NCI-H2196 (cell line): ENCODE results near the gene NPAS3.

Experiments used
- DNase-seq: peaks from one replicate; lab custom pipeline; 2025; ENCODE audit not compliant: unreplicated experiment; lab: John Stamatoyannopoulos, UW

NPAS3 gene

DNA sequence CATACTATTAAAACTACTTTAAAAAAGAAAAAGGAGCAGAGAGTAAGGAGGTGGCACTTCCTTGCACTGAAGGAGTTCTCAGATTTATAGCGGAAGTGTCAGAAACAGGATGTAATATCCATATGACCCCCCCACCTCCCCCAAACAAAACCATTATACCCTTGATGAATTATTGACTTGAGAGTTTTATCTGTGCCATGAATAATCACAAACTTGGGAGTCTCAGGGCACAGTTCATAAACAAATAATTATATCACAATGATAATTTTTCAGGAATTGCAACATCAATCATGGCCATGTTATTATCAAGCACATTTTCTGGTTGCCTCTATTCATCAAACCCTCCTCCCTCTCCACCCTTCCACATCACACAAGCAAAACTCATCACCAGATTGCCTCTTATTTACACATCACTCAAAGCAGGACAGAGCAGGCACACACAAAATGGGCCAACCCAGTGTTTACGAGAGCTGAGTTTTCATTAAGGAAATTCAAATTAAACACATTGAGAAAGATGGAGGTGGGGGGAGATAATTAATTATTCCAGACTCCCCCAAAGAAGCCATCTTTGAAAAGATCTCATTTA is 870.8 kb downstream of the NPAS3 start:
- DNase-seq, result no peak

GRCh38 chr14:33810308-33810707 is 871.6 kb downstream of the NPAS3 start:
- no peak for DNase-seq

DNA sequence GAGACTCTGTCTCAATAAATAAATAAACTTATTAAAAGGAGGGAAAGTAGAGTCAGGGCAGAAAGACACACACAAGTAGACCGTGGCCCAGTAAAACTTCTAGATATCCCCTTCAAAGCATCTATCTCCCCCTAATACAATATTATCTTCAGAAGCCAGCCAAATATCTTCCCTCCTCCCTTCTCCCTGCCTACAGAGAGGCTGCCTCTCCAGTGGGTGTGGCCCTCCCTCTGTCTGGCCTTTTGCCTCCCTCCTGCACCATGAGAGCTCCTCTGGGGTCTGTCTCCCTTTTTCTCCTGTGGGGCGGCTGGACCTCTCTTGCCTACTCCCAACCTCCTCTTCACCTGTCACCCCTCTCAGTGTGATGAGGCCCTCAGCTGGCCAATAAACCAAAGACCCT is 873.0 kb downstream of the NPAS3 start:
- no peak for DNase-seq

GRCh38 chr14:33812181-33812580 is 873.5 kb downstream of the NPAS3 start:
- DNase-seq, result no peak

- no peak for DNase-seq
These were observed 873.9 kb downstream of the NPAS3 start for GRCh38 chr14:33812601-33813000.

GRCh38 chr14:33814010-33814409 is 875.3 kb downstream of the NPAS3 start:
- DNase-seq, result no peak

- no peak for DNase-seq
These were observed 895.2 kb downstream of the NPAS3 start for GRCh38 chr14:33833706-33834465.

DNA sequence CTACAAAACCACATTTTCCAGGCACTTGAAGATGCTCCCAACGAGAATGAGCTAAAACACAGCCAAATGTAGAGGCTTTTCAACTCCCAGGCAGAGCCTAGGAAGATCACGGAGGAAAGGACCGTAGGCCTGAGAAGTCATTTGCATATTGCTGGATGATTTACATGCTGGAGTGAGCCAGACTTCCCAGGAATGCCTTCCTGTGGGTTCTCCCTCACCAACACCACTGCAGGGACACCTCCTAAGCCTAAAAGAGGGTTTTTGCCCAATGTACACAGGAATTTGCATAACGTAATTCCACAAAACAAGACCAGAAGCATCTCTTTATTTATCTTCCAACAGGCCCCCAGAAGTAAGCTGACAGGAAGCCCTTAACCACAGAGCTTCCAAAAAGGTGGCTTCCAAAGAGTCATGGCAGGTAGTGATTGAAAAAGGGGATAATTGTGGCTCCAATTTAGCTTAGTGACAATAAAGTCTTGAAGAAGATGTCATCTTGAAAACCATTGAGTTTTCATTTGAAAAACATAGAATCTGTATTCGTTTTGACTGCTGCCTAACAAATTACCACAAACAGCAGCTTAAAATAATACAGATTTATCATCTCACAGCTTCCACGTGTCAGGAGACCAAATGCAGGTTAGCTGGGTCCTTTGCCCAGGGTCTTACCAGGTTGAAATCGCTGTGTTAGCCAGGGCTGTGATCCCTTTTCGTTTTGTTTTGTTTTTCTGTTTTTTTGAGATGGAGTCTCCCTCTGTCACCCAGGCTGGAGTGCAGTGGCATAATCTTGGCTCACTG is 896.0 kb downstream of the NPAS3 start:
- DNase-seq, result no peak

GRCh38 chr14:33835261-33835655 is 896.6 kb downstream of the NPAS3 start:
- no peak for DNase-seq

DNA sequence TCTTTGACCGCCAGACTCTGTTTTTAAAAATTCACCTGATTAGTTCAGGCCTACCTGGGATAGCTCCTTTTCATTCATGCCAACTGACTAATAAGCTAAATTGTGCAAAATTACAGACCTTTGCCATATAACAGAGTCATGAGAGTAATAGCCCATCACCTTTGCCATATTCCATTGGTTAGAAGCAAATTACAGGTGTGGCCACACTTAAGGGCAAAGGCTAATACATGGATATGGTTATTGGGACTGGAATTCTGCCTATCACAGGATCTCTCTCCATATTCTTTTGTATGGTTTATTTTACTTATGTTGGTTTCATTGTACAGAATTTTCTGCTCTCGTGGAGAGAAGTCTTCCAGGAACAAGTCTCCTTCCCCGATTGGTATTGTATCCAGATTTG is 897.0 kb downstream of the NPAS3 start:
- no peak for DNase-seq

DNA sequence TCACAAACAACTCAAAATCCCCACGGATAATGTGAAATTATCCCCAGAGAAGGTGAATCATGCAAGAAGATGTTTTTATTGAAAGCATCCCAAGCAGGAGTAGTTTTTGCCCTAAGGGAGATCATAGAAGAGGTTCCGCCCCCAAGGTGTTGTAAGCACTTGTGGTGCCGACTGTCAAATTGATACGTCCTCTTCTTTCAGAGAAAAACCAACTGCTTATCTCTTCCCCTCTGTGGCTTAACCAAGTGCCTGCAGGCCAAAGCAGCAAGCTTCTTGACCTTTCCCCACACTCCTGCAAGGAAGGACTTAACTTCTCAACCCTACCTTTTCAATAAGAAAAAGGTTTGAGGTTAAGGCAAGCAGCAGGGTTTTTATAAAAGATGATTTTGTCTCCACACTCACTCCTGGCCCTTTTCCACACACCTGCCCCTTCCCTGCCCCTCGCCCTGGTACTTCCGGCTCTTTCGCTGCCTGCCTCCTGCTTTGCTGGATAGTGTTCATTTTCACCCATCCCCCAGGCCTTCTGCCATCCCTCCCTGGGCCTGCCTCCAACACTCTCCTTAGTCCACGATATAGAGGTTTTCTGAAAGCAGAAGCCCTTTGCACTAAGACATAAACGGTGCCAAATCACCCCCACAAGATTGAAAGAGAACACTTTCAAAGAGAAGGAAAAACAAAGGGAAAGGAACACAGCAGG is 897.7 kb downstream of the NPAS3 start:
- peak; percentile 63 for DNase-seq

GRCh38 chr14:33836900-33837577 is 898.4 kb downstream of the NPAS3 start:
- DNase-seq, result no peak

- no peak for DNase-seq
These were observed 899.4 kb downstream of the NPAS3 start for GRCh38 chr14:33837943-33838683.

GRCh38 chr14:33839193-33840076 is 900.8 kb downstream of the NPAS3 start:
- peak; percentile 78 for DNase-seq

DNA sequence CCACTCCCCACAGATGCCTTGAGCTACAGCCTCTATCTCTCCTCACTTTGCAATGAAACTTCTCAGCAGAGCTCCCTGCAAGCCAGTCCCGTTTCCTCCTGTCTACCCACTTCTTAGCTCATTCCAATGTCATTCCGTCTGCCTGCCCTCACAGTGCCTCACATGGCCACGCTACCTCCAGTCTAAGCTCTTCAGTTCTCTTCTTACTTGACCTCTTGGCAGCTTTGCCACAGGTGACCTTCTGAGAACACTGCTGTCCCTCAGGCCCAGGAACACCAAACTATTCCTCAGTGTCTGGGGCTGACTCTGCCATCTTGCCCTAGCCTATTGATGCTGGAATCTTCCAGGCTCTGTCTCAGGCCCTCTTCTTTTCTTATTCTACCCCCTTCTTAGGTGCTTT is 902.1 kb downstream of the NPAS3 start:
- no peak for DNase-seq

DNA sequence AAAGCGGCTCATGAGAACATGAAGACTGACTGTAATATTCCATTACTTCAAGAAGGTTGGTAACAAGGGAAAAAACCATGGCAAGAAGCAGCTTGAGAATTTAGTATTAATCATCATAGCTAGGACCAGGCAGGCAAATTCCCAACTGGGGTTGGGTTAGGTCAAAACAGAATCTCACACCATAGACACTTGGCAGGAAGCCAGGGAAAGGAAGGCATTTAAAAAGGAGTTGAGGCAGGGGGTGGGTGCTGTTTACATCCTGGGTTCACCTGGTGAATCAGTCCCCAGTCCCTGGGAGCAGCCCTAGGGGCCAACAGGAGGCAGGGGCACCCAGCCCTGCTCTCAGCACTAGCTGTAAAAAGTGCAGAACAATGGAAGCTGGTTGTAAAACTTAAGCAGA is 903.6 kb downstream of the NPAS3 start:
- DNase-seq, result no peak

DNA sequence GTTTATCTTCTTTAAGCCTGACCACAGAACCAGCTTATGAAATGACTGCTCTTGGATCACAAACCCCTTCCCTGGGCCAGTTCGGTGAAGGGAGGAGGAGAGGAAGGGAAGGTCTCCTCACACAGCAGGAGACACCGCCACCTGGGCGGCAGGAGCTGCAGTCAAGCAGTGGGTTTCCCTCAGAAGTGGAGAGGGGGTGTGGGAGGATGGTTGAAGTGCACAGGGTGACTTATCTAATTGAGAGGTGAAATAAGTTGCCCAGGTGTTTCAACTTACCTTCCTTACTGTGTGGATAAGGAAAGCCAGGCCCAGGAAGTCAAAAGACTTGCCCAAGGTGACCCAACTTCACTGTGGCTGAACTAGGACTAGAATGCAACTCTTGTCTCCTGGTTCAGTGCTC is 905.4 kb downstream of the NPAS3 start:
- DNase-seq, result no peak

DNA sequence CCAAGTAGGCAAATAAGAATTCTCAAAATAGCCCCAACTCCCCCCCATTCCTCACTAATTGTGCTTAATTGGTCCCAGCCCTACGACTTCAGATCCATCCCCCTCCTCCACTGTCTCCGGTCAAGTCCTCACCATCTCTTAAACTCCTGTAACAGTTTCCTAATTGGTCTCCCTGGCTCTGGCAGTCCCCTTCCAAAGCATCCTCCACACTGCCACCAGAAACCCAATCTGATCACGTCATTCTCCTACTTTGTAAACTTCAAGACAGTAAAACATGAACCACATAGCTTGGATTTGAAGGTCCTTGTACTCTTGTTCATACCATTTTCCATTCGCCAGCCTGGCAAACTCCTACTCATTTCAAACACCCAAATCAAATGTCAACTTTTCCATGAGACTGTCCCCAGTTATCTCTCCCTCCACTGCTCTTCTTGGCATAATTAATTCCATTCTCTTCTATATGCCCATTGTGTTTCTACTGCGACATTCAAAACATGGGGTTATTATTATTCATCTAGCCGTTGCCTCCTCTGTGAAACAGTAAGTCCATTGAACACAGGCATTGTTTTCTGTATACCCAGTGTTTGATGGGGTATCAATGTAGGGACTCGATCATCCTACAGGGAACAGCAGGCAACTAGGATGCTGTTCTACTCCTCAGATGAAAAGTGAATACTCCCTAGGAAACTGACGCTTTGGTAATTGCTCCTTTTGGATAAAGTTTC is 907.6 kb downstream of the NPAS3 start:
- no peak for DNase-seq

- DNase-seq, result no peak
These were observed 908.4 kb downstream of the NPAS3 start for GRCh38 chr14:33847066-33847465.
